ENCODE data around the gene NTN3. TPM values are rescaled to one million over a fixed set of nuclear protein-coding genes. Genes with fewer than 3 reads are reported as not detected.

The NTN3 gene
- total and polyA plus RNA-seq, 2 of the 8 experiments (the other 6 are each of a cell fraction or from before 2014, with no cell fraction given), result 0.30 to 0.34 TPM

DNA sequence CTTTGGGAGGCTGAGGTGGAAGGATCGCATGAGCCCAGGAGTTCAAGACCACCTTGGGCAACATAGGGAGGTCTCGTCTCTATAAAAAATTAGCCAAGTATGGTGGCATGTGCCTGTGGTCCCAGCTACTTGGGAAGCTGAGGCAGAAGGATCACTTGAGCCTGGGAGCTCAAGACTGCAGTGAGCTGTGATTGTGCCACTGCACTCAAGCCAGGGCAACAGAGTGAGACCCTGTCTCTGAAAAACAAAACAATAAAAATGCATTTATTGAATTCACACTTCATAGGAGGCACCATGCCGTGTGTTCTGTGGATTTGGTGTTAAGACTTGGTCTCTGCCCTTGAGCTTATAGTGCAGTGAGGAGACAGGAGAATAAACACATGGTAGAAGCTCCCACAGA lies 6.2 kb downstream of the NTN3 start:
- H2AFZ ChIP-seq (ENCODE audit: low read length), result no peak overlapping the region
- H2BK12ac ChIP-seq (ENCODE audit: low read depth, low read length), result no peak overlapping the region
- no peak overlapping the region for H3K56ac ChIP-seq (replicated peaks; ENCODE audit: insufficient read length, low read depth, low read length)
- H3K4me2 ChIP-seq (ENCODE audit: insufficient read depth in 1 of 2, low read depth in 2 of 2, low read length in 2 of 2), result no peak overlapping the region
- H2BK15ac ChIP-seq (ENCODE audit: low read length), result no peak overlapping the region
- TF ChIP-seq, protein P1, sequence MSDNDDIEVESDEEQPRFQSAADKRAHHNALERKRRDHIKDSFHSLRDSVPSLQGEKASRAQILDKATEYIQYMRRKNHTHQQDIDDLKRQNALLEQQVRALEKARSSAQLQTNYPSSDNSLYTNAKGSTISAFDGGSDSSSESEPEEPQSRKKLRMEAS (IDR thresholded peaks at IDR 0.05), result no peak
- TF ChIP-seq GABPA (IDR thresholded peaks at IDR 0.05; ENCODE audit: borderline replicate concordance, insufficient read depth, low read length), result no peak
- TF ChIP-seq YY1 (IDR thresholded peaks at IDR 0.05; ENCODE audit: low read depth, low read length), result no peak
- peaks cover 10 to 32% (median 21%) of the 10 kb centered on the region in 4 experiments for H3K27me3 ChIP-seq (replicated peaks in 1 of 4; ENCODE audit: control insufficient read depth in 3 of 4, extremely low read depth in 1 of 4, insufficient read depth in 3 of 4, low read length in 3 of 4)
- no peak overlapping the region for H4K91ac ChIP-seq (replicated peaks; ENCODE audit: insufficient read length, low read length)
- H3K23ac ChIP-seq (ENCODE audit: insufficient read length), result no peak overlapping the region
- ChIA-PET POLR2A (ENCODE audit: partially characterized antibody) (interaction anchor here (0.8 to 1.7 kb wide), 4 partner anchors 10 to 22 kb away, joined by 3 to 5 read pairs (median 4); no protein-coding TSS in a partner anchor), CTCF (ENCODE audit: partially characterized antibody) (interaction anchor here (1.0 to 2.8 kb wide), 4 partner anchors 11 to 27 kb away, joined by 3 to 15 read pairs (median 4); no protein-coding TSS in a partner anchor)
- H4K20me1 ChIP-seq (replicated peaks in 1 of 2; ENCODE audit: control insufficient read depth in 1 of 2, insufficient read depth in 2 of 2, low read length in 2 of 2), result peaks cover 9 to 17% of the 10 kb centered on the region in 2 experiments
- no peak overlapping the region for H2BK120ac ChIP-seq (replicated peaks; ENCODE audit: low read depth, low read length)
- no peak overlapping the region for H3K18ac ChIP-seq (ENCODE audit: extremely low read depth, low read length)
- no peak overlapping the region for H4K8ac ChIP-seq (ENCODE audit: extremely low read depth, insufficient read depth, low read length)
- H3K4me3 ChIP-seq (ENCODE audit: extremely low read depth in 1 of 4, insufficient read depth in 2 of 4, low read depth in 3 of 4, low read length in 4 of 4), result no peak overlapping the region
- WGBS, 2 experiments (ENCODE audit: extremely low coverage in 1 of 2, insufficient coverage in 1 of 2, insufficient read length in 1 of 2, insufficient replicate concordance in 2 of 2, low coverage in 1 of 2, low lambda C conversion rate in 2 of 2, missing lambda C conversion rate in 1 of 2), result 90% methylated on average over 3 of the region's 3 CpGs; no CpG with 5 or more reads in 1 of the 2 experiments
- H3K9me3 ChIP-seq (ENCODE audit: insufficient read depth in 2 of 2, low read depth in 1 of 2, low read length in 1 of 2), result no peaks in the 10 kb centered on the region
- no peak overlapping the region for H3K9ac ChIP-seq (replicated peaks in 1 of 4; ENCODE audit: extremely low read depth in 1 of 4, low read depth in 3 of 4, low read length in 3 of 4)
- no peak overlapping the region for H3K27ac ChIP-seq (ENCODE audit: low read depth, low read length)
- no peak overlapping the region for H2BK5ac ChIP-seq (ENCODE audit: low read depth, low read length)
- H2BK20ac ChIP-seq (ENCODE audit: low read length), result no peak overlapping the region
- peaks cover 17% of the 10 kb centered on the region; the same call in 1 of the 2 replicates for H3K23me2 ChIP-seq (ENCODE audit: low read depth, low read length)
- peaks cover 23% of the 10 kb centered on the region for H3K79me1 ChIP-seq (ENCODE audit: low read depth, low read length)
- peaks cover 0 to 4% of the 10 kb centered on the region in 2 experiments; a peak in 1 of 4 replicates for H3K79me2 ChIP-seq (ENCODE audit: control insufficient read depth in 1 of 2, insufficient read depth in 2 of 2, low read length in 2 of 2)
- no peak for FAIRE-seq
- no peak overlapping the region for H3K4ac ChIP-seq (replicated peaks; ENCODE audit: insufficient read length, low read depth, low read length)
- H3K4me1 ChIP-seq (replicated peaks in 1 of 4; ENCODE audit: control insufficient read depth in 3 of 4, insufficient read depth in 4 of 4, low read length in 3 of 4), result peaks cover 0 to 14% (median 5%) of the 10 kb centered on the region in 4 experiments; a peak in 5 of 7 replicates
- DNase-seq (ENCODE audit: low read depth in 1 of 2, low spot score in 2 of 2), result no peak
- H4K5ac ChIP-seq (ENCODE audit: insufficient read length, low read depth, low read length), result no peak overlapping the region
- H3K14ac ChIP-seq (ENCODE audit: insufficient read length), result no peak overlapping the region
- no peak overlapping the region for H2AK5ac ChIP-seq (ENCODE audit: low read depth, low read length)
- H3K36me3 ChIP-seq (ENCODE audit: control insufficient read depth in 2 of 4, insufficient read depth in 4 of 4, low read length in 3 of 4), result no peaks in the 10 kb centered on the region
